LNCAP (cell line): ENCODE results near the gene DDHD1.

Source experiments
- CTCF ChIP-seq: fragments of 450-650 bp; IDR thresholded peaks from 2 replicates; pipeline ENCODE4 v1.5.1; 2017; ENCODE audit warnings: mild to moderate bottlenecking

The DDHD1 gene

DNA sequence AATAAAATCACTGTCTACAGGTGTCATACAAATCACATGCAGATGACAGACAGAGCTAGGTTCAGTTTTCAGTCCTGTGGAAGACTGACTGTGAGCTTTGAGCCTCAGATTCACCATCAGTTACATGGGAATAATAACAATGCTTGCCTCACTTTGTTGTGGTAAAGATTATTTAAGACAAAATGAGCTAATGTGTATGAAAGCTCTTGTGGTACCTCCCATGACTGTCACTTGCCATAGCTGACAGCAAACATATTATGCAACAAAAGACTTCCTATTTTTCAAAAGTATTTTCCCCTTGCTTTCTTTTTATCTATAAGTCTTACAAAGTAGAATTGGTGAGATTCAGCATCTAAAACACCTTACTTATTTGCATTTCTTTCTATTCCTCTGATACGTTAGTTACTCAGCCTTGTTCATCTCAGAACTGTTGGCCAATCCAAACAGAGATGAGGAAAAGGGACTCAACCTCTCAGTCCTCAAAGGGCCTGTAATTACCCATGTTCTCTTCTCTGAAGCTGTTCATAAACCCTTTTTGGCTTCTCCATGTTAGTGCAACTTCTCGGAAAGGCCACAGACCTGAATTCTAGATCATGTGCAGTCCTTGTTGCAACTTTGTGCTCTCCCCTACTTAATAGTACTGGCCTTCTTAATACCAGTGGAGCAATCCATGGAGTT is 8.8 kb upstream of the DDHD1 start:
- TF ChIP-seq CTCF = no peak

DNA sequence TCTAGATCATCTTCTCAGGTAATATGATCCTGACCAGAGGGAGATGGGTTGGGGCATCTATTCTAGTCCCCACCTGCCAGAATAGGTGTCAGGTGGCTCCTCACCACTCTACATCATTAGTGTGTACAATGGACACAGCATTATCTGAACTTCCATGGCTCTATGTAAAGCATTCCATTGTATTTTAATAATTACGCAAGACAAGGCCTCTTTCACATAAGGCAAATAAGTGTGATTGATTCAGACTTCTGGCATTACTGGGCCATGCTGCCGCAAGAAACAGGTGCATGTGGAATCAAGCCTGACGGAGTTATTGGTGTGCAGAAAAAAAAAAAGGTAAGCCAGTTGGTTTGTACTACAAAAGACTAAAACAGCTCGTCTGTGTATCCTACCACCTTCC is 3.1 kb upstream of the DDHD1 start:
- no peak for TF ChIP-seq CTCF

- no peak for TF ChIP-seq CTCF
Measured at GRCh38 chr14:53153702-53154112, 584 bp upstream of the DDHD1 start.

- TF ChIP-seq CTCF = no peak
Measured at GRCh38 chr14:53152184-53152886, 788 bp downstream of the DDHD1 start.

- TF ChIP-seq CTCF = peak; percentile 40; the same call in 1 of the 2 replicates
Measured at GRCh38 chr14:53151523-53152183, 1.5 kb downstream of the DDHD1 start.

GRCh38 chr14:53149668-53150316 is 3.3 kb downstream of the DDHD1 start:
- no peak for TF ChIP-seq CTCF

DNA sequence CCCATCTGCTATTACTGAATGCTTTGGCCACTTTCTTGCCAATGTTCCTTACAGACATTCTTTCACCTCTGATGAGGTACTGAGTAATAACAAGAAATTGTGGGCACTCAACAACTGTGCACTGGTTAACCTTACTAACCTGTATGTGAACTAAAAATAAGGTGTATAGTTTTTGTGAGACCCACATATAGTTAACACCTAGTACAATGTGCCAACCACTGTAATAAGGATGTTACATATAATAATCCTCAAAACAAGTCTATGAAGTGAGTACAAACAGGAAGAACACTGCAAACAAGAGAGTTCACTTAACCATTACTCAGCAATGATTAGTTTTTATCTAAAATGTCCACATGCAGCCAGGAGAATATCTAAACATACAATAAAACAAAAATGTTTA is 4.5 kb downstream of the DDHD1 start:
- TF ChIP-seq CTCF = no peak
